Endometrium (tissue), 2 donors: ENCODE results near the gene LATS2.
"Not testable (repeated sequence)": the region's sequence is repeated elsewhere in the genome, so short reads cannot be mapped to it uniquely, and the experiment has no call there.

Source experiments
- FAIRE-seq: peaks from 2 replicates; lab custom pipeline; 2012; peaks lifted over from hg19 to GRCh38; lab: Jason Lieb, UNC
- donor health status: control.
- donor health status: control.

LATS2 gene

DNA sequence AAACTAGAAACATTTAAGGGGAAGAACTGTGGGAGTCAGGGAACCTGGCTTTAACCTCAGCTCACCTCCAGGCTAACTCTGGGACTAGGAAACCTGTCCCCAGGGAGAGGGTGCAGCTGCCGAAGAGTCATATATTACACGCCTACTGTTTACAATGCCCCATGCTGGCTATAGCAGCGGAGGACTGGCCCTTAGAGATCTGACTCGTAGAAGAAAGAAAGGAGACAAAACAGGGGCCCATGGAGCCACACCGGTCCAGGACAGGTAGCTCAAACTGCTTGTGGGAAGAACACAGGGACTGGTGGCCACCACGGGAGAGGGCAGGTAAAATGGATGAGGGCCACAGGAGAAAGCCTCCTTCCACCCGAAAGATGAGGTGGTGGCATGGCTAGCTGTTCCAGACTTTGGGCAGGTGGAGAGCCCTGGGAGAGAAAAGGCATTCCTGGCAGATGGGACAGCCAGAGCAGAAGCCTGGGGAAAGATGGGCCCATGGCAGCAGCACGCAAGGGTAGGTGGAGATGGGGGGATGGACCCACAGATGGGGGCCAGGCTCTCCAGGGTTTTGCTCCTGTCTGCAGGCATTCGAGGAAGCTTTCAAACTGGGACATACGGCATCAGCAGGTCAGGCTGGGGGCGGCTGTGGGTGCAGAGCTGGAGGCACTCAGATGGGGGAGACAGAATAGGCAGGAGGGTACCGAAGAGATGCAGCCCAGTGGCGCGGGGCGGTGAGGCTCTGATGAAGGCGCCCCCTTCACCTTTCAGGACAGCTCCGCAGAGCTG, 69.5 kb downstream of the LATS2 start:
- no peak for FAIRE-seq

DNA sequence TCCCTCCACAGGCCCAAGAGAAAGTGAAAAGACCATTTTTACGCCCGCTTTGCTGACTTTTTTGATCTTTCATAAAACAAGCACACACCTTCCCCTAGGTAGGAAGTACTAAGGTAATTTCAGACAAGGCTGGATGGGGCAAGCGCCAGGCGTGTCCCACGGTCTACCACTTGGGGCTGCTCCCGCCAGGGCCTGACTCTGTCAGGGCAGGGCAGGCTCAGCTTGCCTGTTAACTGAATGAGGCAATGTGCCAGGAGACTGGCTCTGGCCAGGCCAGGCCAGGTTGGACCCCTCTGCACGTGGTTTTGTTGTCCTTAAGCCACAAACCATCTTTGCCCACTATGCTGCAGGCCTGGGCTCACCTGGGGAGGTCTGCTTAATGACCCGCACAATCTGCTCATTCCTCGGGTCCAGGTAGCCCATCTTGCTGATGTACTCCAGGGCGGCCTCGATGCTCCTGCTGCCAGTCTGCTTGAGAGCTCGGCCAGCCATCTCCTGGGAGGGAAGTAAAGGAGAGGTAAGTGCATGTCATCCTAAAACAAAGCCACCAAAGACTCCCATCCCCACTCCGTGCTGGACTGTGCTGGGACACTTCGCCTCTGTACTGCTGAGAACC, 70.4 kb downstream of the LATS2 start:
- no peak for FAIRE-seq

DNA sequence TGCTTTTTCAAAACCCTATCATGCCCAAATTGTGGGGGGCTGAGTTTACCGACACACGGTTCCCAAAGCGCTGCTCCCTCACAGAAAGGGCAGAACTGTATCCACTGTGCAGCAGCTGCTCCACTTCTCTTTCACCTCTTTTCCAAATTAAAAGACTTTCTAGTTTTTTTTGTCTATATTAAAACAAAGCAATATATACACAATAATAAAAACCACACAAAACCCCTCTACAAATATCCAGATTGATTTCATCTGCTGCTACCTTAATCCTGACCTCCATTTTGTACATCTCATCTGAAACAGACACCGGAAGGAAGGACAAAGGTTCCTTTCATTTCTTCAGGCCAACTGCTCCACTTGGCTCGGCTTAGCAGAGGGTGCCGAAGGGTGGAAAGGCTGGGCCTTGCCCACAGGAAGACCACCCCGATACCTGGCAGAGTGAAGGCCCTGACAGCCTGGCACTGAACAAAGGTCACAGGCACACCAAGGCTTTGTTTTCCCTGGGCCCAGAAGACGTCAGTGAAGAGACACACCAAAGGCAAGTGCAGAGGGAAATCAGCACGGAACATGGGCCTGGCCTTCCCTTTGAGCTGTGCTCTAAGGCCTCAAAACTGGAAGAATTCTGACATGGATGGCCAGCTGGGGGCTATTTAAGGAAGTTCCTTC, 71.6 kb downstream of the LATS2 start:
- FAIRE-seq: no peak

DNA sequence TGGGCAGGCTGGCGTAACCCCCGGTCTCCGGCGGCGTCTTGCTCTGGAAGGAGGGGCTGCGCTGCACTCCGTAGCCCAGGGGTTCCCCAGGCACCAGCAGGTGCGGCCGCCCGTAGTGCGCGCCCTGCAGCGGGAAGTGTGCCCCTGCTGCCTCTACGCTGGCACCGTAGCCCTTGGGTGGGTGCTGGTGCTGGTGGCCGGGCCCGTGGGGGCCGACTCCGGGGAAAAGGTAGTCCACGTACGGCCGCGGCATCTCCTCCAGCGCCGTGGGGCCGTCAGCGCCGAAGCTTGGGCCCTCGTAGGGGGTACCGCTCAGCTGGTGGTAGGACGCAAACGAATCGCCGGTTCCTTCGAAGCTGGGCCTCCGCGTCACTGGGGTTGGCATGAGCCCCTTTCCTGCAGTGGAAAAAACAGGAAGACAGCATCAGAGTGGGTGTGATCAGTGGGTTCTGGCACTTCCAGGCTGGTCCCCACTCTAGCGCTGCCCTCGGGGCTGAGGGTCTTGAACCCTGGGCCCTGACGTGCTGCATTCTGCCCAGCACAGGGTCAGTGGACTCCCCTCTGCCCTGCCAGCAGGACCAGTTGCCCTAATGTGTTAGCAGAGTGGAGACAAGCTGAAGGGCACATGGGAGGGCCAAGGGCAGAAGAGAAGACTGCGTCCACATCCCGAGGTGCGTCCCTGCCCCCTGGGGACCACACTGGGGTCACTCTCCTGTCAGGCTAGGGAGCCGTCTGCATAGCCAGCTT, 72.3 kb downstream of the LATS2 start:
- no peak for FAIRE-seq

DNA sequence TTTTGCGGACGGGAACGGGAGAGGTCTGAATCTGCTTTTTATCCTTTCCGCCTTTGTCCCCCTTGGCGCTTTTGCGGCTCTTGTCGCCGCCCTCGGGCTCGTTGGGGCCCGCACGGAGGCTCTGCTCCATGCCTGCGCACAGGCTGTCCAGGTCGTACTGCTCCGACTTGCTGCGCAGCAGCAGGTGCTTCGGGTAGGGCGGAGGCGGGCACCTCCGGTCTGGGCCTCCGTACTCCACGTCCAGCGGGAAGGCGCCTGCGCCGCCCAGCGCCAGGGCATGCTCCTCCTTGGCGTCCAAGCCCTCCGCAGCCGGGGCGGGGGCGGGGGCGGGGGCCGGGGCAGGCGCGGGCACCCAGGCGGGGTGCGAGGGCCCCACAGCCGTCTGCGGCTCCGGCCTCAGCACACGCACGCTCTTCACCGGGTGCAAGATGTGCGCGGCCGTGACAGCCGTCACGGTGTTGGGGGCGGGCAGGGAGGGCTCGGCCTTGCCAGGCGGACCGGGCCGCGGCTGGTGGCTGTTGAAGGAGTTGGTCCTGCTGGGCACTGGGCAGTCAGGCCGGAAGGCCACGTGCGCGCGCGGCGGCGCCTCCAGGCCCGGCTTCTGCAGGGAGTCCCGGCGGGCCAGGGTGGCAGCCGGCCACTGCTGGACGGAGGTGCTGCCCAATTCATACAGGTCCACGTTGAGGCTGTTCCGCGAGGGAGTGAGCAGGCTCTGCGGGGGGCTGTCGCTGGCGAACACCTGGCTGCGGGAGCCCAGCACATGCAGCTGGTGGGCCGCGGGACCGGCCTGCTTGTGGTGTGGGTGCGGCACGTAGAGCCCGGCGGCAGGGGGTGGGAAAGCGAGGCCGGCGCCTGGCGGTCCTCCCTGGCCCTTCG, 73.1 kb downstream of the LATS2 start:
- no peak for FAIRE-seq

DNA sequence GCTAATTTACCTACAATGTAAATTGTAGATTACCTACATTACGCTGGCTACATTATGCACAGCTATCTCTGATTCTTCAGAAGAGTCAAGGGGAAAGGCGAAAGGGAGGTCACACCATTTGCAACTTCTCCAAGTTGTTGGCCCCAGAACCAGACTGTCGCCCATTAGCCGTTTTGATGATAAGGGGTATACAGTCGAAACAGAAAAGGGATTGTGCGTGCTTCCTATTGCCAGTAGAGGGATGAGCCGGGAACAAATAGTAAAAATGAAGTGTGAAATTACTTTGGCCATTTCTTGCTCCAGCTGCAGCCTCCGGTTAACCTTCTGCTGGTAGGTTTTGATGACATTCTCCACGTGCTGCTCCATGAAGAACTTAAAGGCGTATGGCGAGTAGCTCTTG, 73.8 kb downstream of the LATS2 start:
- no peak for FAIRE-seq

DNA sequence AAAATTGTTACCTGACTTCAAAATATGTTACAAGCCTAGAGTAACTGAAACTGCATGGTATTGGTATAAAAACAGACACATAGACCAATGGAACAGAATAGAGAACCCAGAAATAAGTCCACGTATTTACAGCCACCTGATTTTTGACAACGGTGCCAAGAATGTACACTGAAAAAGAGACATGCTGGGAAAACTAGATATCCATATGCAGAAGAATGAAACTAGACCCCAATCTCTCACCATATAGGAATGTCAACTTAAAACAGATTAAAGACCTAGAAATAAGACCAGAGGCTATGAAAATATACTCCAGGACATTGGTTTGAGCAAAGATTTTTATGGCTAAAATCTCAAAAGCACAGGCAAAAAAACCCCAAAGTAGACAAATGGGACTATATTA, 76.5 kb downstream of the LATS2 start:
- no peak for FAIRE-seq

DNA sequence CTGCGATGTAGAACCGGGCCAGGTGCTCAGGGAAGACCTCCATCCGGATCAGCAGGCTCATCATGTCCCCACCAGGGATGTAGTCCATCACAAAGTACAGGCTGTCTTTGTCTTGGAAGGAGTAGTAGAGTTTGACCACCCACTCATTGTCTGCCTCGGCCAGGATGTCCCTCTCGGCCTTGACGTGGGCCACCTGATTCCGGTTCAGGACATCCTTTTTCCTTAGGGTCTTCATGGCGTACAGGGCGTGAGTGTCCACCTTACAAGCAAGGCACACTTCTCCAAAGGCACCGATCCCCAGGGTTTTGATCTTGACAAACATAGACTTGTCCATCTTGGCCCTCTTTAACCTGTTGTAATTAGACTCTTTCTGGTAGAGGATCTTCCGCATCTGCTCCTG, 78.0 kb downstream of the LATS2 start:
- FAIRE-seq: no peak

DNA sequence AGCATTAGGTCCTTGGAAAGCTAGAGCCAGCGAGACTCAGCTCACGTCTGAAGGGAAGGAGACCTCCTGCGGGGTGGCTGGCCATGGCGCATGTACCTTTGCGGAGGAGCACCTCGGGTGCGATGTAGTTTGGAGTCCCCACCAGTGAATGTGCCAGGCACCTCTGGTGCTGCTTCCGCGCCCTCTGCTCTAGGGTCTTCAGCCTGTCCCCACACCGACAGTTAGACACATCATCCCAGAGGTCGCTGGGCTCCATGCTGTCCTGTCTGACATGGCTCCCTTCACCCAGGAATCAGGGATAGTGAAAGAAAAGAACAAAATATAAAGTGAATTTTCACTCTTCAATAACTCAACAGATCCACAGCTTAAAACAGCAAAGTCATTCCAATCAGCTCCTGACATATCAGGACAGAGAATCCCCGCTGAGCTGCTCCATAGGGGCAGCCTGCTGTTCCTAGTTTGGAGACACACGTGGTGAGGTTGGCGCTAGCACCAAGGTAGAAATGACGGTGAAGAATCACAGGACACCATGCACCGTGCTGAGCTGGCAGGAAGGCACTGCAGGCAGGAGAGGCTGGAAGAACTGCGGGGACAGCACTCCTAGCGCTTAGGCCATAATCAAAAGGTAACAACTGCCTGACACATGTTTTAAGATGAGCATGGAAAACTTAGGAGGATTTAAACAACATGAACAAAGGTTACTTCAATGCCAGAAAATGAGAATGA, 79.9 kb downstream of the LATS2 start:
- no peak for FAIRE-seq

DNA sequence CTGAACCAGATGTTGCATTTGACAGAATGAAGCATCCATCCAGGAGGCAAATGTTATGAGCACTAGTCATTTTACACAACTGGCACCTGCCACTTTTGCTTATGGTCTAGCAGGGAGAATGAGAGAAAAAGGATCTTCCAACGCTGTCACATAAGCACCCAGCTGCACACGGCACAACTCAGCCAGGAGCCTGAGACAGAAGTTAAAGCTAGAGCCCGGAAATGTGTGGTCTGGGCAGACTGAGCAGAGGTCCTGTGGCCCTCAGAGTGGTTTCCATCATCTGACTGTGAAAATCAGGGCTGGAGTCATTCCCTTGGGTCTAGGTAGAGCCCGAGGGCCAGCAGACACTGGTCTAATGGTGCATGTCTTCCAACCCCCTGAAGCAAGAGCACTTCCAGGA, 80.5 kb downstream of the LATS2 start:
- FAIRE-seq: no peak

DNA sequence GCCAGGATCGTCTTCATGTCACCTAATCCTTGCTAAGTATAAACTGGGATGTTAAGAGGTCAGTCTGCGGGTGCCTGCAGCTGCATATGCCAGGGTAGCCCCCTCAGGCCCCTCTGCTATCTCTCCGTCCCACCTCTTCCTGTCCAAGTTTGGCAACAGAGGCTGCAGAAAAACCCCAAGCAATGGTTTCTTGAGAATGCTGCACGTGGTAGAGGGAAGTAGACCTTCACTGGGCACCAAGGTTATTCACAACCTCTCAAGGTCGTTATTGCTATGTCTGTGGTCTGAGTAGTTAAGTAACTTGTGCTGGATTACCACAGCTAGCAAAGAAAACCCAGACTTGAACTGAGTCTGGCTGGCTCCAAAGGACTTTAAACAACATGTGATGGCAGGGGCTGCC, 81.0 kb downstream of the LATS2 start:
- FAIRE-seq: no peak

DNA sequence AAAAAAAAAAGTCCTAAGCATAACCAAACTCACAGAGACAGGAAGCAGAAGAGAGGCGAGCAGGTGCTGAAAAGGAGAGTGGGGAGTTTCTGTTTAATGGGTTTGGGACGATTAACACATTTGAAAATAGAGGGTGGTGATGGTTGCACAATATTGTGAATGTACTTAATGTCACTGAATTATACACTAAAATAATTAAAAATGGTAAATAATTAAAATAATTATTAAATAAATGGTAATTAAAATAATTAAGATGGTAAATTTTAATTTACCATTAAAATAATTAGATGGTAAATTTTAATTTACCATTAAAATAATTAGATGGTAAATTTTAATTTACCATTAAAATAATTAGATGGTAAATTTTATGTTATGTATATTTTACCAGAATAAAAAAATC, 84.0 kb downstream of the LATS2 start:
- peak; percentile 83 for FAIRE-seq

DNA sequence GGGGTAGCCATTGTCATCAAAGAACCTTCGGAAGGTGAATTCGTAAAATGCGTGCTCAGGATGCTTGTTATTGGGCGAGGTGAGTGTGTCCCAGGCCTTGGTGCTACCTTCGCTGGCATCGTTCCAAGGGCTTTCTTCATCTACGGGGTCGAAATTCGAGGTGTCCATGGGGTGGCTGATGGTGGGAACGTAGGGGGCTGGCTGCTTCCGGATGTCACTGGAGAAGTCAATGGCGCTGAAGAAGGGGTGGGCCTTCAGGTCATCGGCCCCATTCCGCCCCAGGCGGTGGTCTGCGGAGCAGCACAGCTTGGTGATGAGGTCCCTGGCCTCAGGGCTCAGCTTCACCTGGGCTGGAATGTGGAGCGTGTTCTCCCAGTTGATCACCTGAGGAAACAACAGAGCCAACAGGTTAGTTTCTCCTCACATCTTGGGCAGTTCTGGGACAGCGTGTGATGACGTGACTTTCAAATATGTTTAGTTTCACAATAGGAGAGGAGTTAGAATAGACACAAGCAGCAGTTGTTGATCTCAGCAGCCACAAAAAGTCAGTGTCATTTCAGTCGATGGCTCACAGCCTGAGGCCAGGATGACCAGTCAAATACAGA, 86.3 kb downstream of the LATS2 start:
- FAIRE-seq: no peak

DNA sequence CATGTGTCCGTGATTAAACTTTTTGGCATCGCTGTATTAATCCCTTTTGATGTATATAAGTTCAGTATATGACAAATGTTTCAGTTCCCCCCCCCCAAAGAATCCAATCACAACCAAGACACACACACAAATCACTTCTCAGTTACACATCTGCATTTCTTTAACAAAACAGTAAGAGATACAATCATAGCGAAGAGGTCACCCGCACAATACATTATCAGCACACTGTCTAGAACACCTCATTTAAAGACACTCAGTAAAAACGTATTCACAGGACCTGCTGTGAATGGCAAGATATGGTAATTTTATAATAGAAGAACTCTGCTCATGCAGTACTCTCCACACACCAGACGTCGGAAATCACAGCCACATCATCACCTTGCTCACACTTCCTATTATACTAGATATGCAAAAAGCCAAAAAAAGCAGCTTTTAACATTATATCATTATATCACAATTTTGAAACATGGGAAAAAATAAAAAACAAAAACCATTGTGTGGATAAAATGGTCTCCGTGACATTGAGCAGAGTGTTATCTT, 87.4 kb downstream of the LATS2 start:
- FAIRE-seq: no peak

DNA sequence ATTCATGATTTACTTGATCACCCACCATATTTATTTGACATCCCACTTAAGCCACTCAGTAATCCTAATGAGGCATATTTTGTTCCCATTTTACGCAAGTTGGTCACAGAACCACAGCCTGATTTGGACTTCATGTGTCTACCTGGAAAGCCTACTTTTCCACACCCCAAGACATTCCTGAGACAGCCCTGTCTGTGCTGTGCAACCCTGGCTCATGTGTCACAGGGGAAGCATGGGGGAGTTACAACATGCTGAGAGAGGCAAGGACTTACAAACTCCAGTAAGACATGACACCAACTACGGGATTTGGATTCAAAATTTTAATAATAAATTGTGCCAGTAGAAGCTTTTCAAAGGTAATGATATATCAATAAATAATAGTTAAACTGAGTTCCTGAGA, 88.7 kb downstream of the LATS2 start:
- no peak for FAIRE-seq

DNA sequence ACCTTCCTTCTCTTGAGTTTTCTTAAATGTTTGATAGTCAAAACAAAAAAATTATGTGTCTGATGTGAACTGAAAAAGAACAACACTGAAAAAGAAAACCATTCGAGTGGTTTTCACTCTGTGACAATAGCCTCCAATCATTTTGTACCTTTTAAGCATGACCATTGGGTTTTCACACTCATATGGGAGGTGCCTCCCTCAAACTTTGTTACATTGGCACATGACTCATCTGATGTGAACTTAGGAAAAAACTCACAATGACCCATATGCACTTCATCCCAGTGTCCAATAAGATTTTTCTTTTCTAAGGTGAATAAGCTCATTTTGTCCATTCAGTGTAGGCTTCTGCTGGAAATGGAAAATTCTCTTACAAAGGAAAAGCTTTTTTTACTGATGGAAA, 92.2 kb downstream of the LATS2 start:
- FAIRE-seq: no peak

DNA sequence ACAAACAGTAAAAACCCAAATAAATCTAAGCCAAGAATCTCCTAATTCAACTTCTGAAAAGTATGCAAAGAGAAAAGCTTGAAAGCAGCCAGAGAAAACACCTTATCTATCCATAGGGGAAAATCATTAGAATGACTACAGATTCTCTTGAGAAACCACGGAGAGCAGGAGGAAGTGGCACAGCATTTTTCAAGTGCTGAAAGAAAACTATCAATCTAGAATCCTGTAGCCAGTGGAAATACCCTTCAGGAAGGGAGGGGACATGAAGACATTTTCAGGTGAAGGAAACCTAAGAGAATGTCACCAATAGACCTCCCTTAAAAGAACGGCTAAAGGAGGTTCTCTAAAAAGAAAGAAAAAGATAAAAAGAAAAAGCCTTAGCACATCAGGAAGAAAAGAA, 92.6 kb downstream of the LATS2 start:
- FAIRE-seq: no peak

DNA sequence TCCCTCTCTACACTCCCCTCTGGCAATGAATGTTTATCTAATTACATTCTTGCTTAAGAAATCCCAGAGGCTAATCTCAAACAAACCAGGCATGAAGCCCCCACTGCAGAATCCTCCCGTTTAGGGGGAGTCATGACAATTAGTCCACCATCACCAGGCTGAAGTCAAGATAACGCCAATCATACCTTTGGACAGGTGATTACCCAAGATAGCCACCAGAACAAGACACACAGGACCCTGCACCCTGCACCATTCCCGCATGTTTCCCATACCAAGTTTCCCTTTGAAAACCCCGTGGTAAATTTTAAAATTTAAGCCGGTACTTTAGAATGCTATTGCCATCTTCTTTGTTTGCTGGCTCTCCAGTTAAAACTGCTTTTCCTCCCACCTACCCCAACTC, 94.0 kb downstream of the LATS2 start:
- no peak for FAIRE-seq

DNA sequence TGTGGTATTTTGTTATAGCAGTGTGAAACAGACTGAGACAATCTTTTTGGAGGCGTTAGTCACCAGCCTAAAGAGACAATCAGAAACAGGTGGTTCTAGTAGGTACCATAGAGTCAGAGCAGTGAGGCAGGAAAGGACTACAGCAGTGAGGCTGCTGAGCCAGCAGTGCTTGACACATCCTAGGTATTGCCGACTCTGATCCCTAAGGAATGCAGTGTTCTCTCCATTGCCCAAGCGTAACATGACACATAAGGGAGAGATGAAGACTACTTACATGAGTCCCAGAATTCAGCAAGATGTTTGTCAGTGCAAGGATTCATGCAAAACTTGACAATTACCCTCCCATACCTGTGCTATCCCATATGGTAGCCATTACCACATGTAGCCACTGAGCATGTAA, 96.5 kb downstream of the LATS2 start:
- FAIRE-seq: no peak

DNA sequence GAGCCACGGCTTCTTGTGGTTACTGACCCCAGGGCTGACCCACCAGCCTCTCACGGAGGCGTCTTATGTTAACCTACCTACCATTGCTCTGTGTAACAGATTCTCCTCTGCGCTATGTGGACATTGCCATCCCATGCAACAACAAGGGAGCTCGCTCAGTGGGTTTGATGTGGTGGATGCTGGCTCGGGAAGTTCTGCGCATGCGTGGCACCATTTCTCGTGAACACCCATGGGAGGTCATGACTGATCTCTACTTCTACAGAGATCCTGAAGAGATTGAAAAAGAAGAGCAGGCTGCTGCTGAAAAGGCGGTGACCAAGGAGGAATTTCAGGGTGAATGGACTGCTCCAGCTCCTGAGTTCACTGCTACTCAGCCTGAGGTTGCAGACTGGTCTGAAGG, 99.7 kb downstream of the LATS2 start:
- FAIRE-seq: not testable (repeated sequence)
